Psoas muscle (tissue), 8 donors: ENCODE data around the gene SLC15A4. TPM values are rescaled to one million over a fixed set of nuclear protein-coding genes. Genes with fewer than 3 reads are reported as not detected.

Source experiments
- ATAC-seq, 4 donors: fragments of 200-7000 bp; cut with Tn5 transposase; one replicate each; pipeline ENCODE4 v1.9.1; 2020; ENCODE audit warnings: moderate library complexity in 3 of 4, mild to moderate bottlenecking in 2 of 4
- DNase-seq, 2 donors: peaks; one replicate each; pipeline ENCODE4 v3.0.0-alpha.2; 2020
- H3K27ac ChIP-seq: fragments of 200-600 bp; one replicate; pipeline ENCODE4 v1.8.0; 2022
- H3K27me3 ChIP-seq, 3 donors: fragments of 200-600 bp in 1 of 3; one replicate each; pipeline versions ENCODE4 v1.6.1 to v1.8.0; 2013 to 2022; ENCODE audit warnings: low read length in 2 of 3, mild to moderate bottlenecking in 2 of 3, moderate library complexity in 1 of 3; ENCODE audit not compliant: insufficient read depth in 3 of 3
- H3K36me3 ChIP-seq, 2 donors: fragments of 200-600 bp in 1 of 2; one replicate each; pipeline versions ENCODE4 v1.6.1 to v1.8.0; 2013 to 2022; ENCODE audit warnings: low read depth in 1 of 2, mild to moderate bottlenecking in 1 of 2, moderate library complexity in 1 of 2; ENCODE audit not compliant: insufficient read depth in 1 of 2
- H3K4me1 ChIP-seq: fragments of 200-600 bp; one replicate; pipeline ENCODE4 v1.8.0; 2022
- H3K4me3 ChIP-seq: fragments of 200-600 bp; one replicate; pipeline ENCODE4 v1.8.0; 2022; ENCODE audit warnings: mild to moderate bottlenecking
- H3K9me3 ChIP-seq: fragments of 200-600 bp; one replicate; pipeline ENCODE4 v1.8.0; 2022
- CTCF ChIP-seq: fragments of 200-600 bp; IDR thresholded peaks from one replicate; pipeline ENCODE4 v1.8.0; 2022; ENCODE audit warnings: antibody characterized with exemption
- WGBS, 3 donors: extraction: QIAGEN DNeasy Blood & Tissue Kit; methylation state at CpG; one replicate each; pipeline versions ENCODE4 v1.1.6 to v1.1.7; 2013; 5-methylcytosine and 5-hydroxymethylcytosine counted together
- intact Hi-C, 2 donors: fragments of 100-400 bp; cut with DNase I; formaldehyde crosslinking; loops; one replicate each; pipeline versions ENCODE4 v1.11.0 to v1.14.2; 2022
- polyA plus RNA-seq, 3 donors: library from polyadenylated mRNA; stranded (reverse); fragments of 200-250 nt; gene quantifications; one replicate each; pipeline ENCODE4 v1.2.3, GENCODE V29; 2013
- total RNA-seq, 4 donors: library from RNA; stranded (reverse); fragmentation: NEBNext Ultra II Directional in 2 of 4; extraction: Animal tissue kit (Norgen Biotek cat#: 25700) in 2 of 4; gene quantifications; one replicate each; pipeline versions ENCODE4 v1.2.1 to v1.2.4, GENCODE V29; 2021 to 2023
- donor health status: healthy with polysubstance abuse.
- donor health status: DM: no; HTN: no; CAD: no; lungs with moderate emphysema.
- donor health status: Bipolar disorder and iron deficiency.
- donor health status: healthy.
- donor health status: DM: yes; HTN: yes; CAD: no.
- donor health status: DM: no; HTN: no; CAD: no.
- donor health status: DM: no; HTN: no; CAD: no.
- donor health status: DM: yes; HTN: yes; CAD: no.

The SLC15A4 gene
- total and polyA plus RNA-seq, 7 donors, result 21.9 to 54.0 (median 30.2) TPM

- H3K27me3 ChIP-seq, result peaks cover 0 to 8% (median 1%) of the 10 kb centered on the region in 3 donors
Observed at GRCh38 chr12:128743916-128744315, 79.8 kb downstream of the SLC15A4 start.

More at GRCh38 chr12:128743916-128744315, 79.8 kb downstream of the SLC15A4 start:
- TF ChIP-seq CTCF, result no peak
- H3K27ac ChIP-seq, result no peak overlapping the region
- 63 to 71% (median 66%) methylated on average over 7 of the region's 7 CpGs for WGBS, 3 donors
- intact Hi-C loops, result no loop called here
- no peaks in the 10 kb centered on the region for H3K36me3 ChIP-seq
- H3K4me3 ChIP-seq, result no peak overlapping the region
- ATAC-seq (no peak), DNase-seq (no peak)
- no peaks in the 10 kb centered on the region for H3K4me1 ChIP-seq
- no peaks in the 10 kb centered on the region for H3K9me3 ChIP-seq

Other genes starting within 250 kb of the SLC15A4 start
- gene GLT1D1, start 29.5 kb upstream of the SLC15A4 start, total RNA-seq, result 1 to 10 TPM in 3 of 4 donors, under 1 TPM in 1; 0.32 to 3.1 (median 2.0) TPM
- gene GLT1D1, start 29.5 kb upstream of the SLC15A4 start, polyA plus RNA-seq, result under 1 TPM; 0.51 to 0.95 (median 0.60) TPM